ENCODE data around the gene PIP5K1C. TPM values are rescaled to one million over a fixed set of nuclear protein-coding genes. Genes with fewer than 3 reads are reported as not detected.

PIP5K1C gene
- total RNA-seq, 1 donor from 2014 or later: 8.6 TPM

- Histone ChIP-seq H3K9ac (no peak overlapping the region), H3F3A (ENCODE audit: low read depth) (no peaks in the 10 kb centered on the region), H3K9me3 (ENCODE audit: low read depth) (no peaks in the 10 kb centered on the region), H3K36me3 (no peaks in the 10 kb centered on the region), H4K20me1 (ENCODE audit: low read depth) (no peaks in the 10 kb centered on the region), H3K4me1 (no peaks in the 10 kb centered on the region), H3K4me2 (no peak overlapping the region), H3K4me3 (no peak overlapping the region), H3K27me3 (no peaks in the 10 kb centered on the region), H3K27ac (no peak overlapping the region), H3K79me2 (ENCODE audit: low read depth) (no peaks in the 10 kb centered on the region), H2AFZ (replicated peaks) (no peak overlapping the region)
- Mint-ChIP-seq H3K4me3 (no peak overlapping the region), H3K27ac (no peak overlapping the region), H3K27me3 (ENCODE audit: insufficient read depth, low read depth) (peaks cover 2% of the 10 kb centered on the region), H3K9me3 (no peaks in the 10 kb centered on the region), H3K36me3 (no peaks in the 10 kb centered on the region), H3K4me1 (no peaks in the 10 kb centered on the region)
- no peak for TF ChIP-seq EZH2phosphoT487 (IDR thresholded peaks at IDR 0.05)
- no peak for TF ChIP-seq CTCF (IDR thresholded peaks at IDR 0.05)
- TF ChIP-seq EZH2 (IDR thresholded peaks at IDR 0.05): no peak
- no peak for DNase-seq (ENCODE audit: low spot score)
Measured at GRCh38 chr19:3745363-3746045, 45.2 kb upstream of the PIP5K1C start.

GRCh38 chr19:3743486-3743885, 43.2 kb upstream of the PIP5K1C start:
- Histone ChIP-seq H3K79me2 (ENCODE audit: low read depth) (no peaks in the 10 kb centered on the region), H3K27me3 (no peaks in the 10 kb centered on the region), H3K27ac (no peak overlapping the region), H3K4me2 (no peak overlapping the region), H3K9ac (no peak overlapping the region), H3K9me3 (ENCODE audit: low read depth) (no peaks in the 10 kb centered on the region), H2AFZ (replicated peaks) (no peak overlapping the region), H3K4me3 (no peak overlapping the region), H3F3A (ENCODE audit: low read depth) (no peaks in the 10 kb centered on the region), H4K20me1 (ENCODE audit: low read depth) (no peaks in the 10 kb centered on the region), H3K36me3 (no peaks in the 10 kb centered on the region), H3K4me1 (no peaks in the 10 kb centered on the region)
- peaks cover 2% of the 10 kb centered on the region for H3K27me3 Mint-ChIP-seq (ENCODE audit: insufficient read depth, low read depth)
- no peaks in the 10 kb centered on the region for H3K4me1 Mint-ChIP-seq
- no peaks in the 10 kb centered on the region for H3K9me3 Mint-ChIP-seq
- DNase-seq (ENCODE audit: low spot score): no peak
- peak overlapping the region; percentile 59 for H3K4me3 Mint-ChIP-seq
- peak overlapping the region; percentile 53 for H3K27ac Mint-ChIP-seq
- H3K36me3 Mint-ChIP-seq: no peaks in the 10 kb centered on the region
- TF ChIP-seq EZH2phosphoT487 (IDR thresholded peaks at IDR 0.05) (no peak), CTCF (IDR thresholded peaks at IDR 0.05) (no peak), EZH2 (IDR thresholded peaks at IDR 0.05) (no peak)

GRCh38 chr19:3740431-3740830, 40.2 kb upstream of the PIP5K1C start:
- Histone ChIP-seq H3K27me3 (no peaks in the 10 kb centered on the region), H3K9ac (no peak overlapping the region), H3K27ac (no peak overlapping the region), H3K4me1 (no peaks in the 10 kb centered on the region), H3K9me3 (ENCODE audit: low read depth) (no peaks in the 10 kb centered on the region), H3K36me3 (no peaks in the 10 kb centered on the region), H3F3A (ENCODE audit: low read depth) (no peaks in the 10 kb centered on the region), H3K4me2 (no peak overlapping the region), H3K79me2 (ENCODE audit: low read depth) (no peaks in the 10 kb centered on the region), H3K4me3 (no peak overlapping the region), H4K20me1 (ENCODE audit: low read depth) (no peaks in the 10 kb centered on the region), H2AFZ (replicated peaks) (no peak overlapping the region)
- no peaks in the 10 kb centered on the region for H3K4me1 Mint-ChIP-seq
- no peaks in the 10 kb centered on the region for H3K36me3 Mint-ChIP-seq
- no peak overlapping the region for H3K4me3 Mint-ChIP-seq
- H3K27ac Mint-ChIP-seq: no peak overlapping the region
- no peaks in the 10 kb centered on the region for H3K9me3 Mint-ChIP-seq
- peaks cover 4% of the 10 kb centered on the region for H3K27me3 Mint-ChIP-seq (ENCODE audit: insufficient read depth, low read depth)
- no peak for DNase-seq (ENCODE audit: low spot score)
- TF ChIP-seq EZH2 (IDR thresholded peaks at IDR 0.05) (no peak), EZH2phosphoT487 (IDR thresholded peaks at IDR 0.05) (no peak), CTCF (IDR thresholded peaks at IDR 0.05) (no peak)
